ENCODE results near the gene LHPP. TPM values are rescaled to one million over a fixed set of nuclear protein-coding genes. Genes with fewer than 3 reads are reported as not detected.
A peak's percentile ranks its signal among the peaks of the same experiment; 100 is the strongest.

Gene LHPP
- total and polyA plus RNA-seq, 10 donors = 16.8 to 36.8 (median 23.5) TPM

DNA sequence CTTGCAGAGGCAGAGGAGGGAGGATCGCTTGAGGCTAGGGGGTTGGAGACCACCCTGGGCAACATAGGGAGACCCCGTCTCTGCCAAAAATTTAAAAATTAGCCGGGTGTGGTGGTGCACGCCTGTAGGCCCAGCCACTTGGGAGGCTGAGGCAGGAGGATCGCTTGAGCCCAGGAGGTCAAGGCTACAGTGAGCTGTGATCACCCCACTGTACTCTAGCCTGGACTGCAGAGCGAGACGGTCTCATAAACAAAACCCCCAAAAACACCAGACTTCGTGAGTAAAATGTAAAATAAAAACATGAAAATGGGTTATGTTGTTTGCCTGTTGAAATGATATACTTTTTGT is 699 bp downstream of the LHPP start:
- 78 to 92% (median 83%) methylated on average over 7 to 8 of the region's 8 CpGs for WGBS, 5 donors
- Histone ChIP-seq H3K36me3 (no peaks in the 10 kb centered on the region), H3K9me3 (no peaks in the 10 kb centered on the region), H3K27ac (peak overlapping the region; percentile 61 to 95 (median 86)), H3K4me3 (peak overlapping the region; percentile 50 to 98 (median 83)), H3K4me1 (peaks cover 9 to 42% (median 35%) of the 10 kb centered on the region in 6 donors), H3K27me3 (replicated peaks in 1 of 7) (peaks cover 0 to 4% (median 0%) of the 10 kb centered on the region in 7 donors)
- intact Hi-C loops (cut with DNase I; ENCODE audit: low total_unique reads) = no loop called here
- TF ChIP-seq POLR2A (IDR thresholded peaks at IDR 0.05) (no peak), POLR2AphosphoS5 (IDR thresholded peaks at IDR 0.05) (no peak)
- TF ChIP-seq, protein P1, sequence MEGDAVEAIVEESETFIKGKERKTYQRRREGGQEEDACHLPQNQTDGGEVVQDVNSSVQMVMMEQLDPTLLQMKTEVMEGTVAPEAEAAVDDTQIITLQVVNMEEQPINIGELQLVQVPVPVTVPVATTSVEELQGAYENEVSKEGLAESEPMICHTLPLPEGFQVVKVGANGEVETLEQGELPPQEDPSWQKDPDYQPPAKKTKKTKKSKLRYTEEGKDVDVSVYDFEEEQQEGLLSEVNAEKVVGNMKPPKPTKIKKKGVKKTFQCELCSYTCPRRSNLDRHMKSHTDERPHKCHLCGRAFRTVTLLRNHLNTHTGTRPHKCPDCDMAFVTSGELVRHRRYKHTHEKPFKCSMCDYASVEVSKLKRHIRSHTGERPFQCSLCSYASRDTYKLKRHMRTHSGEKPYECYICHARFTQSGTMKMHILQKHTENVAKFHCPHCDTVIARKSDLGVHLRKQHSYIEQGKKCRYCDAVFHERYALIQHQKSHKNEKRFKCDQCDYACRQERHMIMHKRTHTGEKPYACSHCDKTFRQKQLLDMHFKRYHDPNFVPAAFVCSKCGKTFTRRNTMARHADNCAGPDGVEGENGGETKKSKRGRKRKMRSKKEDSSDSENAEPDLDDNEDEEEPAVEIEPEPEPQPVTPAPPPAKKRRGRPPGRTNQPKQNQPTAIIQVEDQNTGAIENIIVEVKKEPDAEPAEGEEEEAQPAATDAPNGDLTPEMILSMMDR (IDR thresholded peaks at IDR 0.05 in 8 of 11, conservative IDR thresholded peaks at IDR 0.05 in 3 of 11) = no peak
- DNase-seq = no peak

DNA sequence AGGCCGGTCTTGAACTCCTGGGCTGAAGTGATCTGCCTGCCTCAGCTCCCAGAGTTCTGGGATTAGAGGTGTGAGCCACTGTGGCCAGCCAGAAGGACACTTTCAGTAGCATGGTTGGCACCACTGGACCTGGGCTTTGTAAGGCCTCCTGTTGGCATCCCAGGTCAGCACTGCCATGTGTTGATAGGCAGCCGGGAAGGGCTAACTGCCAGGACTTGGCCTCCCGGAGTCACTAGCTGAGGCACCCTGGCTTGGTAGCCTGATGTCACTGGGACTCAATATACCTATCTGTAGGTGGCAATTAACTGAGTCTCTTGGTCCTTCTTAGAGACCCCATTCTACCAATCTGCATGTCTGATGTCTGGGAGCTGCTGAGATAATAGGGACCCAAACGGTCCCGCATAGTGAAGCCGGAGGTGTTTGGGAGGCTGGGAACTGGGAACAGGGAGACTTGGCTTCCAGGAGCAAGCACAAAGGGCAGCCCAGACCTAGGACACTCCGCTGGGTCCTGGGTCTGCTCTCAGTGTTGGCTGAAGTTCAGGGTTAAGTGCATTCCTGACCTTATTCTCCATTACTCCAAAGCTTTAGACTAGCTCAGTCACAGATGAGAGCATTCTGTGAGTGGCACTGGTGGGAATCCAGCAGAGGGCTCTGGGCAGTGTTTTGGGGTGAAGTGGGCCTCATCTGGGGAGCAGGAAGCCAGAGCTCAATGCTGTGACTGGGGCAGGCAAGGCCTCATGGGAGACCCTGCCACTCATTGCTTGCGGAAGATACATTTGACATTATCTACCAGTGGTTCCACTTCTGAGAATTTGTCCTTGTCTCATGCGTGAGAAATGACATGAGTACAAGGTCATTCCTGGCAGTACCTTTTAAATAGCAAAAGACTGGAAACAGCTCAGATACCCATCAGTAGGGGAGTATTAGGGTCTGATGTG is 2.7 kb downstream of the LHPP start:
- Histone ChIP-seq H3K4me3 (no peak overlapping the region), H3K9me3 (no peaks in the 10 kb centered on the region), H3K27me3 (replicated peaks in 1 of 7) (no peaks in the 10 kb centered on the region), H3K4me1 (peaks cover 9 to 42% (median 35%) of the 10 kb centered on the region in 6 donors), H3K27ac (peak overlapping the region in 6 of 8 donors; percentile 27 to 67 (median 58)), H3K36me3 (no peaks in the 10 kb centered on the region)
- WGBS, 5 donors = 61 to 85% (median 82%) methylated on average over 9 of the region's 9 CpGs
- TF ChIP-seq, protein P1 (IDR thresholded peaks at IDR 0.05 in 8 of 11, conservative IDR thresholded peaks at IDR 0.05 in 3 of 11) = no peak
- TF ChIP-seq POLR2AphosphoS5 (IDR thresholded peaks at IDR 0.05) (no peak), POLR2A (IDR thresholded peaks at IDR 0.05) (no peak)
- DNase-seq = no peak
- intact Hi-C loops (cut with DNase I; ENCODE audit: low total_unique reads) = no loop called here

DNA sequence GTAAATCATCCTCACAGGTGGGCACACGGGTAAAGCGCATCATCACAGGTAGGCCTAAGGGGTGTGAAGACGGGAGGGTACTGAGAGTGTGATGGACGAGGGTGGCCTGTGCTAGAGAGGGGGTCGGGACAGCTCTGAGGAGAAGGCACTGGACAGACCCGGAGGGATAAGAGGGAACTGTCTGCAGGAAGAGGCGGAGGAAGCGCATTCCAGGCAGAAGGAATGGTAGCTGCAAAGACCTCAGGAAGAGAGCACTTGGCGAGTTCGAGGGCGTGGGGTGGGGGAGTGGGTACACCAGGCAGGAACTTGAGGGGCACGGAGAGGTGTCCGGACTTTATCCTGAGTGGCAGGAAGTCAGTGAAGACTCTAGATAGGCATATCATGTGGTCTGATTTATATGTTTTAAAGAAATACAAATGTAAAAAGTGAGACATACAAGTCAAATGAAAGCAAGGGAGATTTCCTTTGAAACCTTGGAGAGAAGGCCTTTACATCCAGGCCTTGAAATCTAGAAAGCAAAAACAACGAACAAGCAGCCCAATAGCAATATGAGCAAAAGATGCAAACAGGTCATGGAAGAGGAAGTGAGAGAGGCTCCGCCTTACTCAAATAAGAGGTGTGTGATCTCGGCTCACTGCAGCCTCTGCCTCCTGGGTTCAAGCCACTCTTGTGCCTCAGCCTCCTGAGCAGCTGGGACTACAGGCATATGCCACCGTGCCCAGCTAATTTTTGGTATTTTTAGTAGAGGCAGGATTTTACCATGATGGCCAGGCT is 3.6 kb downstream of the LHPP start:
- Histone ChIP-seq H3K4me3 (peak overlapping the region in 1 of 8 donors; percentile 36), H3K9me3 (no peaks in the 10 kb centered on the region), H3K27me3 (replicated peaks in 1 of 7) (no peaks in the 10 kb centered on the region), H3K4me1 (peaks cover 9 to 42% (median 35%) of the 10 kb centered on the region in 6 donors), H3K36me3 (peaks cover 0 to 7% (median 0%) of the 10 kb centered on the region in 6 donors), H3K27ac (peak overlapping the region in 6 of 8 donors; percentile 27 to 67 (median 58))
- DNase-seq = peak; percentile 75
- TF ChIP-seq, protein P1 (IDR thresholded peaks at IDR 0.05 in 8 of 11, conservative IDR thresholded peaks at IDR 0.05 in 3 of 11) = no peak
- no peak for TF ChIP-seq POLR2AphosphoS5 (IDR thresholded peaks at IDR 0.05)
- TF ChIP-seq POLR2A (IDR thresholded peaks at IDR 0.05) = no peak
- WGBS, 5 donors = 43 to 59% (median 49%) methylated on average over 17 of the region's 17 CpGs
- intact Hi-C loops (cut with DNase I; ENCODE audit: low total_unique reads) = no loop called here

Data from spleen (tissue), 11 donors.